ENCODE data around the gene SAMD4A. TPM values are rescaled to one million over a fixed set of nuclear protein-coding genes. Genes with fewer than 3 reads are reported as not detected.

The SAMD4A gene
- total RNA-seq, 4 donors from 2014 or later = 17.0 to 39.6 (median 21.3) TPM

GRCh38 chr14:54806616-54807015, 239.7 kb downstream of the SAMD4A start:
- Histone ChIP-seq H3K4me3 (no peak overlapping the region), H3K27me3 (no peaks in the 10 kb centered on the region), H3K9me3 (no peaks in the 10 kb centered on the region), H3K27ac (no peak overlapping the region), H3K36me3 (no peaks in the 10 kb centered on the region), H3K4me1 (no peaks in the 10 kb centered on the region)
- DNase-seq = no peak
- TF ChIP-seq CTCF (IDR thresholded peaks at IDR 0.05) = no peak
- TF ChIP-seq POLR2A (IDR thresholded peaks at IDR 0.05) = no peak

GRCh38 chr14:54807428-54807827, 240.5 kb downstream of the SAMD4A start:
- TF ChIP-seq CTCF (IDR thresholded peaks at IDR 0.05) (no peak), POLR2A (IDR thresholded peaks at IDR 0.05) (no peak)
- no peak for DNase-seq
- no peaks in the 10 kb centered on the region for H3K4me1 ChIP-seq

GRCh38 chr14:54807881-54808280, 241.0 kb downstream of the SAMD4A start:
- Histone ChIP-seq H3K4me3 (no peak overlapping the region), H3K27ac (no peak overlapping the region), H3K27me3 (no peaks in the 10 kb centered on the region), H3K9me3 (no peaks in the 10 kb centered on the region), H3K4me1 (no peaks in the 10 kb centered on the region), H3K36me3 (no peaks in the 10 kb centered on the region)
- TF ChIP-seq CTCF (IDR thresholded peaks at IDR 0.05) (no peak), POLR2A (IDR thresholded peaks at IDR 0.05) (no peak)
- no peak for DNase-seq

More at GRCh38 chr14:54807428-54807827, 240.5 kb downstream of the SAMD4A start:
- Histone ChIP-seq H3K27me3 (no peaks in the 10 kb centered on the region), H3K4me3 (no peak overlapping the region), H3K36me3 (no peaks in the 10 kb centered on the region), H3K9me3 (no peaks in the 10 kb centered on the region), H3K27ac (no peak overlapping the region)

- no peaks in the 10 kb centered on the region for H3K4me1 ChIP-seq
- H3K27me3 ChIP-seq = no peaks in the 10 kb centered on the region
- no peak for TF ChIP-seq CTCF (IDR thresholded peaks at IDR 0.05)
- no peak for TF ChIP-seq POLR2A (IDR thresholded peaks at IDR 0.05)
- H3K36me3 ChIP-seq = no peaks in the 10 kb centered on the region
- DNase-seq = no peak
- H3K4me3 ChIP-seq = no peak overlapping the region
- no peaks in the 10 kb centered on the region for H3K9me3 ChIP-seq
- H3K27ac ChIP-seq = no peak overlapping the region
Measured at GRCh38 chr14:54808326-54809161, 241.6 kb downstream of the SAMD4A start.

GRCh38 chr14:54809767-54810166, 242.8 kb downstream of the SAMD4A start:
- no peak for DNase-seq
- no peaks in the 10 kb centered on the region for H3K9me3 ChIP-seq
- no peak overlapping the region for H3K4me3 ChIP-seq
- no peaks in the 10 kb centered on the region for H3K4me1 ChIP-seq
- H3K27me3 ChIP-seq = no peaks in the 10 kb centered on the region
- H3K36me3 ChIP-seq = no peaks in the 10 kb centered on the region
- no peak for TF ChIP-seq CTCF (IDR thresholded peaks at IDR 0.05)
- TF ChIP-seq POLR2A (IDR thresholded peaks at IDR 0.05) = no peak
- H3K27ac ChIP-seq = no peak overlapping the region
